ENCODE data around the gene CBX8.

CBX8 gene

GRCh38 chr17:79829457-79829856, 32.6 kb upstream of the CBX8 start:
- Histone ChIP-seq H3K4me1 (ENCODE audit: insufficient read depth, low read length) (peaks cover 7% of the 10 kb centered on the region; the same call in 1 of the 2 replicates), H3K4me3 (ENCODE audit: low read depth in 1 of 2, low read length in 2 of 2) (no peak overlapping the region), H3K4me2 (ENCODE audit: insufficient read depth, low read length) (no peak overlapping the region), H3K79me2 (ENCODE audit: insufficient read depth, low read length) (peaks cover 14% of the 10 kb centered on the region), H4K20me1 (ENCODE audit: insufficient read depth, low read length) (peaks cover 36% of the 10 kb centered on the region), H3K27me3 (ENCODE audit: insufficient read depth, low read length, poor library complexity) (no peaks in the 10 kb centered on the region), H2AFZ (ENCODE audit: low read depth, low read length) (no peak overlapping the region), H3K9me3 (ENCODE audit: insufficient read depth, low read length, severe bottlenecking) (no peaks in the 10 kb centered on the region), H3K36me3 (ENCODE audit: insufficient read depth, low read length) (peaks cover 17% of the 10 kb centered on the region), H3K27ac (ENCODE audit: low read length) (no peak overlapping the region), H3K9ac (ENCODE audit: low read depth, low read length) (no peak overlapping the region)
- TF ChIP-seq CTCF (IDR thresholded peaks at IDR 0.05; ENCODE audit: borderline replicate concordance, extremely low read depth, low read length, poor library complexity, severe bottlenecking) = no peak
- DNase-seq = no peak
- ATAC-seq (ENCODE audit: insufficient read depth, low read depth) = no peak

GRCh38 chr17:79829004-79829403, 32.1 kb upstream of the CBX8 start:
- ATAC-seq (ENCODE audit: insufficient read depth, low read depth) (no peak), DNase-seq (no peak)
- Histone ChIP-seq H4K20me1 (ENCODE audit: insufficient read depth, low read length) (peaks cover 32% of the 10 kb centered on the region), H3K79me2 (ENCODE audit: insufficient read depth, low read length) (peaks cover 11% of the 10 kb centered on the region; the same call in 1 of the 2 replicates), H3K4me1 (ENCODE audit: insufficient read depth, low read length) (0 out of 2 replicates have a peak, but pooled peaks cover 2% of the 10 kb centered on the region), H3K4me3 (ENCODE audit: low read depth in 1 of 2, low read length in 2 of 2) (no peak overlapping the region), H3K27me3 (ENCODE audit: insufficient read depth, low read length, poor library complexity) (no peaks in the 10 kb centered on the region), H3K27ac (ENCODE audit: low read length) (no peak overlapping the region), H2AFZ (ENCODE audit: low read depth, low read length) (no peak overlapping the region), H3K4me2 (ENCODE audit: insufficient read depth, low read length) (no peak overlapping the region), H3K36me3 (ENCODE audit: insufficient read depth, low read length) (peaks cover 12% of the 10 kb centered on the region), H3K9me3 (ENCODE audit: insufficient read depth, low read length, severe bottlenecking) (no peaks in the 10 kb centered on the region), H3K9ac (ENCODE audit: low read depth, low read length) (no peak overlapping the region)
- TF ChIP-seq EZH2 (IDR thresholded peaks at IDR 0.05; ENCODE audit: borderline replicate concordance, low read depth, low read length, severe bottlenecking) (no peak), CTCF (IDR thresholded peaks at IDR 0.05; ENCODE audit: borderline replicate concordance, extremely low read depth, low read length, poor library complexity, severe bottlenecking) (no peak)

GRCh38 chr17:79826841-79827578, 30.1 kb upstream of the CBX8 start:
- TF ChIP-seq CTCF (IDR thresholded peaks at IDR 0.05; ENCODE audit: borderline replicate concordance, extremely low read depth, low read length, poor library complexity, severe bottlenecking) (no peak), EZH2 (IDR thresholded peaks at IDR 0.05; ENCODE audit: borderline replicate concordance, low read depth, low read length, severe bottlenecking) (no peak)
- Histone ChIP-seq H4K20me1 (ENCODE audit: insufficient read depth, low read length) (peaks cover 18% of the 10 kb centered on the region), H3K9me3 (ENCODE audit: insufficient read depth, low read length, severe bottlenecking) (no peaks in the 10 kb centered on the region), H3K9ac (ENCODE audit: low read depth, low read length) (no peak overlapping the region), H3K27me3 (ENCODE audit: insufficient read depth, low read length, poor library complexity) (no peaks in the 10 kb centered on the region), H3K27ac (ENCODE audit: low read length) (no peak overlapping the region), H3K4me1 (ENCODE audit: insufficient read depth, low read length) (no peaks in the 10 kb centered on the region), H2AFZ (ENCODE audit: low read depth, low read length) (no peak overlapping the region), H3K79me2 (ENCODE audit: insufficient read depth, low read length) (no peaks in the 10 kb centered on the region), H3K4me2 (ENCODE audit: insufficient read depth, low read length) (no peak overlapping the region), H3K4me3 (ENCODE audit: low read depth in 1 of 2, low read length in 2 of 2) (no peak overlapping the region), H3K36me3 (ENCODE audit: insufficient read depth, low read length) (no peaks in the 10 kb centered on the region)
- ATAC-seq (ENCODE audit: insufficient read depth, low read depth) = no peak
- no peak for DNase-seq

All from DND-41 (cell line).